B cell (primary cell): ENCODE results near the gene PRKD2. TPM values are rescaled to one million over a fixed set of nuclear protein-coding genes. Genes with fewer than 3 reads are reported as not detected.
A peak's percentile ranks its signal among the peaks of the same experiment; 100 is the strongest.

Source experiments
- ATAC-seq: fragments of 200-7000 bp; cut with Tn5 transposase; one replicate; pipeline ENCODE4 v1.10.0; 2021; ENCODE audit warnings: low read depth, mild to moderate bottlenecking, moderate number of reproducible peaks, moderate library complexity
- CTCF ChIA-PET: fragments of 350-600 bp; sonication (Branson Sonifier 250); formaldehyde crosslinking; loops from one replicate; lab custom pipeline; 2021; ENCODE audit warnings: antibody characterized with exemption, inconsistent platforms; lab: Charles Lee
- POLR2A ChIA-PET: fragments of 350-600 bp; sonication (Branson Sonifier 250); formaldehyde crosslinking; loops from one replicate; lab custom pipeline; 2021; ENCODE audit warnings: antibody characterized with exemption; lab: Charles Lee
- DNase-seq: peaks from one replicate; pipeline ENCODE4 v3.0.0; 2013
- H2AFZ ChIP-seq: 2 replicates; pipeline ENCODE4 v1.6.1; 2012; ENCODE audit warnings: mild to moderate bottlenecking, low read depth, low read length; ENCODE audit not compliant: insufficient read depth, poor library complexity, severe bottlenecking
- H3K27ac ChIP-seq, 2 donors: 1 replicate in 1 of 2; 2 replicates in 1 of 2; pipeline ENCODE4 v1.5.1; 2012 to 2013; ENCODE audit warnings: low read length in 2 of 2, mild to moderate bottlenecking in 2 of 2, moderate library complexity in 1 of 2
- H3K27me3 ChIP-seq, 4 experiments: fragments of 200-600 bp in 1 of 4; sonication (generic) in 1 of 4; replicated peaks in 1 of 4; 1 replicate in 2 of 4; 2 replicates in 2 of 4; pipeline versions ENCODE4 v1.6.1 to v1.7.0; 2013 to 2016; ENCODE audit warnings: low read length in 3 of 4, mild to moderate bottlenecking in 2 of 4, mixed read lengths in 1 of 4, moderate library complexity in 1 of 4; ENCODE audit not compliant: insufficient read depth in 4 of 4, control insufficient read depth in 3 of 4; ENCODE audit errors: control extremely low read depth in 1 of 4
- H3K36me3 ChIP-seq, 2 experiments: replicated peaks in 1 of 2; 1 replicate in 1 of 2; 2 replicates in 1 of 2; pipeline versions ENCODE4 v1.6.1 to v1.7.1; 2013; ENCODE audit warnings: low read length in 1 of 2; ENCODE audit not compliant: insufficient read depth in 2 of 2, control insufficient read depth in 1 of 2; ENCODE audit errors: control extremely low read depth in 1 of 2, extremely low read depth in 1 of 2
- H3K4me1 ChIP-seq, 2 donors: fragments of 200-600 bp in 1 of 2; sonication (generic) in 1 of 2; 1 replicate in 1 of 2; 2 replicates in 1 of 2; pipeline versions ENCODE4 v1.5.1 to v1.6.1; 2013 to 2017; ENCODE audit warnings: low read length in 2 of 2; ENCODE audit not compliant: control insufficient read depth in 2 of 2, insufficient read depth in 2 of 2
- H3K4me2 ChIP-seq: replicated peaks from 2 replicates; pipeline ENCODE3; 2012; ENCODE audit warnings: mild to moderate bottlenecking, low read depth, low read length; ENCODE audit not compliant: poor library complexity, severe bottlenecking
- H3K4me3 ChIP-seq, 5 experiments: fragments of 200-600 bp in 1 of 5; sonication (generic) in 1 of 5; 1 replicate in 3 of 5; 2 replicates in 2 of 5; pipeline versions ENCODE4 v1.5.1 to v1.7.0; 2011 to 2016; ENCODE audit warnings: low read length in 4 of 5, mild to moderate bottlenecking in 4 of 5, low read depth in 2 of 5, control low read depth in 1 of 5, moderate library complexity in 1 of 5; ENCODE audit not compliant: insufficient read depth in 1 of 5; ENCODE audit errors: control extremely low read depth in 1 of 5, extremely low read depth in 1 of 5
- H3K79me2 ChIP-seq: fragments of 200-600 bp; sonication (generic); one replicate; pipeline ENCODE4 v1.6.0; 2016; ENCODE audit warnings: low read length; ENCODE audit not compliant: control insufficient read depth, insufficient read depth
- H3K9ac ChIP-seq: fragments of 200-600 bp; sonication (generic); 2 replicates; pipeline ENCODE4 v1.6.1; 2017; ENCODE audit warnings: mild to moderate bottlenecking, low read length, moderate library complexity
- H3K9me3 ChIP-seq, 3 donors: one replicate each; pipeline versions ENCODE4 v1.6.1 to v1.7.1; 2013; ENCODE audit warnings: low read length in 2 of 3; ENCODE audit not compliant: control insufficient read depth in 2 of 3, insufficient read depth in 1 of 3; ENCODE audit errors: control extremely low read depth in 1 of 3
- H4K20me1 ChIP-seq: 2 replicates; pipeline ENCODE4 v1.6.0; 2012; ENCODE audit warnings: mild to moderate bottlenecking, low read length; ENCODE audit not compliant: insufficient read depth, control insufficient read depth, poor library complexity, severe bottlenecking
- H3K27ac Mint-ChIP-seq: one replicate; pipeline ENCODE4 v1.8.0; 2021; ENCODE audit warnings: mixed read lengths
- H3K27me3 Mint-ChIP-seq: one replicate; pipeline ENCODE4 v1.8.0; 2021; ENCODE audit warnings: mixed read lengths
- H3K4me1 Mint-ChIP-seq: one replicate; pipeline ENCODE4 v1.8.0; 2021; ENCODE audit warnings: mixed read lengths
- H3K4me3 Mint-ChIP-seq: one replicate; pipeline ENCODE4 v1.8.0; 2021; ENCODE audit warnings: mixed read lengths
- H3K9me3 Mint-ChIP-seq: one replicate; pipeline ENCODE4 v1.8.0; 2022; ENCODE audit warnings: mixed read lengths; ENCODE audit not compliant: insufficient read depth
- EZH2 ChIP-seq: IDR thresholded peaks from 2 replicates; pipeline ENCODE4 v1.6.1; 2012; ENCODE audit warnings: borderline replicate concordance, low read depth, mild to moderate bottlenecking, moderate library complexity, low read length; ENCODE audit not compliant: insufficient read depth, poor library complexity, severe bottlenecking
- WGBS: methylation state at CpG from one replicate; pipeline ENCODE4 v1.1.5; 2013; ENCODE audit warnings: missing lambda C conversion rate; ENCODE audit not compliant: insufficient coverage; 5-methylcytosine and 5-hydroxymethylcytosine counted together
- intact Hi-C: fragments of 100-400 bp; cut with micrococcal nuclease; formaldehyde crosslinking; loops from one replicate; pipeline ENCODE4 v1.10.0; 2022
- polyA plus RNA-seq: library from polyadenylated mRNA; depleted of rRNA; stranded (reverse); fragments of >200 nt; gene quantifications from 2 replicates; pipeline ENCODE4 v1.2.3, GENCODE V29; 2012
- total RNA-seq, 2 donors: library from RNA; stranded (reverse); fragments of 120-200 nt in 1 of 2; gene quantifications; 1 replicate in 1 of 2; 2 replicates in 1 of 2; pipeline versions ENCODE4 v1.2.3 to v1.2.4, GENCODE V29; 2013 to 2022
- TF ChIP-seq, protein P1 (sequence below): fragments of 200-600 bp; IDR thresholded peaks from one replicate; pipeline ENCODE4 v1.8.0; 2022; ENCODE audit warnings: antibody characterized with exemption, mild to moderate bottlenecking

PRKD2 gene
- total and polyA plus RNA-seq, 2 donors (not counting 1 experiment from before 2014, with no cell fraction given): 192 to 208 TPM

DNA sequence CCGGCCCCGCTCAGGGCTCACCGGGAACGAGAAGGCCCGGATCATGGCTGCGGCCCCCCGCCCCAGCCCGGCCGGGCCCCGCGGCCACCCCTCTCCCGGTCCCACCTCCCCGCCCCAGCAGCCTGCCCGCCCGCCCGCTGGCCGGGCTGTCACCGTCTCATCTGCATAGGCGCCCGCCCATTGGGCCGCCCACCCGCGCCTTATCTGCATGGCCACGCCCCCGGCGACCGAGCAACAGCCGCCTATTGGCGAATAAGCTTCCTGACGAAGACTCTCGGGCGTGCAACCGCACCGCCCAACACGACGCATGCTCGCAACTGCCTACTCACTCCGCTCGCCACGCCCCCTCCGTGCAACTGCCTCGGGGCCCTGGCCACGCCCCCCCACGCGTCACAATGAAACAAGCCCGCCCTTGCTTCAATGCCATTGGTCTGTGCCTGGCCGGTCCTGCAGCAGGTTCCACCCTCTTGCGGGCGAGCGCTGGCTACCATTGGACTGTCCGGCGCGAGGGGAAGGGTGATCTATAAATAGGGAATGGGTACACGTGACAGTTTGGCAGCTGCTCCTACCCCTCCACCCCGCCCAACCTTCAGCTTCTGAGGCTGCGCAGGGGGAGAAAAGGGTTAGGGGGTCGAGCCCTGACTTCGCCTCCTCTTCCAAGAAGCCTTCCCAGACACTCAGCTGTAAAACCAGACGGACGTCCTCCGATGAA, 55.7 kb downstream of the PRKD2 start, which contains the start of gene DACT3:
DACT3 (minus strand) TSS at position 163 of the 712 bp plus-strand sequence; CDS start at position 45, 118 bp downstream.
- DNase-seq: peak; percentile 100
- Histone ChIP-seq H3K9ac (peak within 1 kb of the TSS; percentile 67), H3K27me3 (peaks cover 0 to 38% (median 22%) of the 10 kb centered on the region in 4 experiments), H3K79me2 (no peaks in the 10 kb centered on the region), H3K4me3 (peak within 1 kb of the TSS; percentile 26 to 67 (median 52)), H3K9me3 (peaks cover 0 to 9% (median 2%) of the 10 kb centered on the region in 3 donors), H3K27ac (peak within 1 kb of the TSS; percentile 32 to 54), H3K4me2 (peak within 1 kb of the TSS; percentile 94), H3K4me1 (peaks cover 28 to 31% of the 10 kb centered on the region in 2 donors), H2AFZ (peak within 1 kb of the TSS; percentile 67), H4K20me1 (no peaks in the 10 kb centered on the region), H3K36me3 (no peaks in the 10 kb centered on the region)
- CTCF ChIA-PET: interaction anchor here (0.7 to 12.3 kb wide), 26 partner anchors 8 to 261 kb away, joined by 3 to 447 read pairs (median 6); partner anchors contain the start of genes CALM3, GNG8 and PTGIR
- intact Hi-C loops: loop anchor here (1.0 to 2.0 kb wide), 9 partner anchors 27 to 452 kb away; partner anchors contain the start of genes ARHGAP35, FKRP, SLC1A5 and STRN4
- WGBS: under 1% methylated on average over 48 of the region's 61 CpGs
- POLR2A ChIA-PET: interaction anchor here (0.5 to 2.4 kb wide), 14 partner anchors 19 to 1569 kb away, joined by 3 to 30 read pairs (median 6); partner anchors contain the start of gene CALM3
- Mint-ChIP-seq H3K27me3 (peaks cover 18% of the 10 kb centered on the region), H3K9me3 (no peaks in the 10 kb centered on the region), H3K27ac (peak within 1 kb of the TSS; percentile 85), H3K4me3 (peak within 1 kb of the TSS; percentile 85), H3K4me1 (peaks cover 23% of the 10 kb centered on the region)
- TF ChIP-seq, protein P1, sequence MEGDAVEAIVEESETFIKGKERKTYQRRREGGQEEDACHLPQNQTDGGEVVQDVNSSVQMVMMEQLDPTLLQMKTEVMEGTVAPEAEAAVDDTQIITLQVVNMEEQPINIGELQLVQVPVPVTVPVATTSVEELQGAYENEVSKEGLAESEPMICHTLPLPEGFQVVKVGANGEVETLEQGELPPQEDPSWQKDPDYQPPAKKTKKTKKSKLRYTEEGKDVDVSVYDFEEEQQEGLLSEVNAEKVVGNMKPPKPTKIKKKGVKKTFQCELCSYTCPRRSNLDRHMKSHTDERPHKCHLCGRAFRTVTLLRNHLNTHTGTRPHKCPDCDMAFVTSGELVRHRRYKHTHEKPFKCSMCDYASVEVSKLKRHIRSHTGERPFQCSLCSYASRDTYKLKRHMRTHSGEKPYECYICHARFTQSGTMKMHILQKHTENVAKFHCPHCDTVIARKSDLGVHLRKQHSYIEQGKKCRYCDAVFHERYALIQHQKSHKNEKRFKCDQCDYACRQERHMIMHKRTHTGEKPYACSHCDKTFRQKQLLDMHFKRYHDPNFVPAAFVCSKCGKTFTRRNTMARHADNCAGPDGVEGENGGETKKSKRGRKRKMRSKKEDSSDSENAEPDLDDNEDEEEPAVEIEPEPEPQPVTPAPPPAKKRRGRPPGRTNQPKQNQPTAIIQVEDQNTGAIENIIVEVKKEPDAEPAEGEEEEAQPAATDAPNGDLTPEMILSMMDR: no peak
- TF ChIP-seq EZH2: no peak
- peak; percentile 88 for ATAC-seq
